ENCODE results near the gene PCNX3.

The PCNX3 gene

DNA sequence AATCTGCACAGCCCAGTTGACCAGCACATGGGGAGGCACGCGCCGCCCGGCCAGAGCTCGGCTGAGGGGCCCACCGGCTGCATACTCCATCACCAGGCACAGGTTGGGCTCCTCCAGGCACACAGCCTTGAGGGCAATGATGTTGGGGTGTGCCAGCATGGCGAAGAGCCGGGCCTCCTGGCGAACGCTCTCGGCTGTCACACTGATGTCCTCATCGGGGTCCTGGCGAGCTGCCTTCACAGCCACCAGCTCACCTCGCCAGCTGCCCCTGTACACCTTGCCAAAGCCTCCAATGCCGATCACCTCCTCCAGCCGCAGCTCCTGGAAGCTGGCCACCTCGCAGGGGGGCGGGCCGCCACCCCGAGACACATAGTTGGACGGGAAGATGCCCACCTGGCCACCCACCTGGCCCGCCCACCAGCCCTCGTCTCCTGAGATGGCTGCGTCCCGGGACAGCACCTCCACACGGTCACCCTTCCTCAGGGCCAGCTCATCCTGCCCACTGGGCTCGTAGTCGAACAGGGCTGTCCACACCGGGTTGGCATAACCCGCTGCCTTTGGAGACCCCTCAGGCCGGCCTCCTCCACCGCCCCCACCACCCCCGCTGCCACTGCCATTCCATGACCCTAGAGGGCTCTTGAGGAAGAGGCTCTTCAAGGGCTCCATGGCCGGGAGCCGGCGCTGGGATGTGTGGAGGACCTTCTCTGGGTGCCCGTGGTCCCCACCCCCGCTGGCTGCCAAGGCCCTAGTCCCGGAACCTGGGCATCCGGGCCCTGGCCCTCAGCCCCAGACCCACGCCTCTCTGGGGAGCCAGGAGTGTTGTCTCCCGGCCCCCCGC lies 2.3 kb upstream of the PCNX3 start:
- DNase-seq: no peak
- H3K9me3 ChIP-seq (ENCODE audit: severe bottlenecking): no peaks in the 10 kb centered on the region
- H3K27ac ChIP-seq: peak overlapping the region; percentile 69
- no peaks in the 10 kb centered on the region for H3K27me3 ChIP-seq (ENCODE audit: insufficient read depth, low read depth, severe bottlenecking)
- TF ChIP-seq, protein P1, sequence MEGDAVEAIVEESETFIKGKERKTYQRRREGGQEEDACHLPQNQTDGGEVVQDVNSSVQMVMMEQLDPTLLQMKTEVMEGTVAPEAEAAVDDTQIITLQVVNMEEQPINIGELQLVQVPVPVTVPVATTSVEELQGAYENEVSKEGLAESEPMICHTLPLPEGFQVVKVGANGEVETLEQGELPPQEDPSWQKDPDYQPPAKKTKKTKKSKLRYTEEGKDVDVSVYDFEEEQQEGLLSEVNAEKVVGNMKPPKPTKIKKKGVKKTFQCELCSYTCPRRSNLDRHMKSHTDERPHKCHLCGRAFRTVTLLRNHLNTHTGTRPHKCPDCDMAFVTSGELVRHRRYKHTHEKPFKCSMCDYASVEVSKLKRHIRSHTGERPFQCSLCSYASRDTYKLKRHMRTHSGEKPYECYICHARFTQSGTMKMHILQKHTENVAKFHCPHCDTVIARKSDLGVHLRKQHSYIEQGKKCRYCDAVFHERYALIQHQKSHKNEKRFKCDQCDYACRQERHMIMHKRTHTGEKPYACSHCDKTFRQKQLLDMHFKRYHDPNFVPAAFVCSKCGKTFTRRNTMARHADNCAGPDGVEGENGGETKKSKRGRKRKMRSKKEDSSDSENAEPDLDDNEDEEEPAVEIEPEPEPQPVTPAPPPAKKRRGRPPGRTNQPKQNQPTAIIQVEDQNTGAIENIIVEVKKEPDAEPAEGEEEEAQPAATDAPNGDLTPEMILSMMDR (IDR thresholded peaks at IDR 0.05; ENCODE audit: low read depth, low read length): no peak
- H3K4me3 ChIP-seq (ENCODE audit: low read depth, low read length): peak overlapping the region; percentile 54
- peaks cover 46% of the 10 kb centered on the region for H3K36me3 ChIP-seq

DNA sequence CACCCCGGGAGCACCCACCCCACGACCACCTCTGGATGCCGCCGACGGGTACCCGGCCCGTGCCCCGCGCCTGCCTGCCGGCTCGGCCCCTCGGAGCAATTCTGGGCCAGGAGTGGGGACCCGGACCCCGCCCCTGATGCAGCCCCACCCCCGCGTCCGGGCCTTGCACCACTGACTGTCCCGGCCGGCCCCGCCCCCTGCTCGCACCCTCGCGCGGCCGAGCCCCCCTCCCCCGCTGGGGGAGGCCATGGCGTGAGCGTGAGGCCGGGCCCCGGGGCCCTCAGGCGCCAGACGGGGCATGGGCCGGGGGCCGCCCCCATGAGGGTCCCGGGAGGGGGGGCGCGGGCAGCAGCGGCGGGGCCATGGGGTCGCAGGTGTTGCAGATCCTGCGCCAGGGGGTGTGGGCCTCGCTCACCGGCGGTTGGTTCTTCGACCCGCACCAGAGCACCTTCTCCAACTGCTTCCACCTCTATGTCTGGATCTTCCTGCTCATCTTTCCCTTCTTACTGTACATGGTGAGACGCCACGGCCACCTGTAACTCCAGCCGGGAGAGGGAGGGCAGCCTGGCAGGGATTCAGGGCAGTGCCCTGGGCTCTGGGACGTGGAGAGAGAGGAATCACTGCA lies 486 bp downstream of the PCNX3 start:
- peak; percentile 69 for DNase-seq
- H3K36me3 ChIP-seq: peaks cover 58% of the 10 kb centered on the region
- TF ChIP-seq, protein P1 (IDR thresholded peaks at IDR 0.05; ENCODE audit: low read depth, low read length): no peak

DNA sequence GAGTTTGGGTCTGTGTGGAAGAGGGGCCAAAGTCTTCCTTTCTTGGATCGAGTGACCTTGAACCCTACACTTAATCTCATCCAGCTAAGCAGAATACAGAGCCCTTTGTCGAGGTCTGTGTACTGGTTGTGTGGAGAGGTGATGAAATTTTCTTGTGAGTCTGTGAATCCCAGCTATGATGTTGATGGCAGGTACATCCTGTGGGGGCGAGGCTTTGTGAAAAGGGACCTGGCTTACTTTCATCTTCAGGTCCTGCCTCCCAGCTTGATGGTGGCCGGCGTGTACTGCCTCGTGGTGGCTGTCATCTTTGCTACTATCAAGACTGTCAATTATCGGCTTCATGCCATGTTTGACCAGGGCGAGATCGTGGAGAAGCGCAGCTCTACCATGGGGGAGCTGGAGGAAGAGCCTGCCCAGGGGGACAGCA lies 1.0 kb downstream of the PCNX3 start:
- peak overlapping the region; percentile 71 for H3K4me3 ChIP-seq (ENCODE audit: low read depth, low read length)
- no peak for DNase-seq
- peaks cover 63% of the 10 kb centered on the region for H3K36me3 ChIP-seq
- no peaks in the 10 kb centered on the region for H3K9me3 ChIP-seq (ENCODE audit: severe bottlenecking)
- peak overlapping the region; percentile 86 for H3K27ac ChIP-seq
- TF ChIP-seq, protein P1 (IDR thresholded peaks at IDR 0.05; ENCODE audit: low read depth, low read length): no peak
- H3K27me3 ChIP-seq (ENCODE audit: insufficient read depth, low read depth, severe bottlenecking): no peaks in the 10 kb centered on the region

More for the DNA sequence above, 486 bp downstream of the PCNX3 start:
- peak overlapping the region; percentile 71 for H3K4me3 ChIP-seq (ENCODE audit: low read depth, low read length)
- H3K9me3 ChIP-seq (ENCODE audit: severe bottlenecking): no peaks in the 10 kb centered on the region
- H3K27me3 ChIP-seq (ENCODE audit: insufficient read depth, low read depth, severe bottlenecking): no peaks in the 10 kb centered on the region
- H3K27ac ChIP-seq: peak overlapping the region; percentile 86

DNA sequence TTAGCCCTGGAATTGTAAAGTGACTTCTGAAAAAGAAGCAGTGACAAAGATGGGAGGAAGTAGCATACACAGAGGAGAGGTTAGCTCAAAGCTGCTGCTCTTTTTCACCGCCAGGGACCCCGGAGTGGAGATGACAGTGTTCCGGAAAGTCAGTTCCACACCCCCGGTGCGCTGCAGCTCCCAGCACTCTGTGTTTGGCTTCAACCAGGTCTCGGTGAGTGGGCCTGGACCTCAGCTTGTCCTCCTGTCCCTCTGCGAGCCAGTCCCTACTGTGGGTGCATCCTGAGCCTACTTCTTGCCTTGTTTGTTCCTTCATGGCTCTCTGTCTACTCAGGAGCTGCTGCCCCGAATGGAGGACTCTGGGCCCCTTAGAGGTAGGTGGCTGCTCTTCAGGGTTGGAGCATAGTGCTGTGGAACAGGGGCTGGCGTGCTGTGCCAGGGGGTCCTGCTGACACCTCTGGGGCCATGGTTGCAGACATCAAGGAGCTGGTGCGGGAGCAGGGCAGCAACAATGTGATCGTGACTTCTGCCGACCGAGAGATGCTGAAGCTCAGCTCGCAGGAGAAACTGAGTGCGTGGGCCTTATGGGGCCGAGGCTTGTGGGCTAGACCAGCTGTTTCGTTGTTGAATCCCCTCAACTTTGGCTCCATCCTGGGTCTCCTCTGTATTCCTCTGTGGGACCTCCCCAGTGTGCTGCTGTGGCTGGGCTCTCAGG lies 1.7 kb downstream of the PCNX3 start:
- Histone ChIP-seq H3K4me3 (ENCODE audit: low read depth, low read length) (no peak overlapping the region), H3K27ac (no peak overlapping the region), H3K27me3 (ENCODE audit: insufficient read depth, low read depth, severe bottlenecking) (no peaks in the 10 kb centered on the region), H3K9me3 (ENCODE audit: severe bottlenecking) (no peaks in the 10 kb centered on the region), H3K36me3 (peaks cover 58% of the 10 kb centered on the region)
- no peak for DNase-seq
- TF ChIP-seq, protein P1 (IDR thresholded peaks at IDR 0.05; ENCODE audit: low read depth, low read length): no peak

DNA sequence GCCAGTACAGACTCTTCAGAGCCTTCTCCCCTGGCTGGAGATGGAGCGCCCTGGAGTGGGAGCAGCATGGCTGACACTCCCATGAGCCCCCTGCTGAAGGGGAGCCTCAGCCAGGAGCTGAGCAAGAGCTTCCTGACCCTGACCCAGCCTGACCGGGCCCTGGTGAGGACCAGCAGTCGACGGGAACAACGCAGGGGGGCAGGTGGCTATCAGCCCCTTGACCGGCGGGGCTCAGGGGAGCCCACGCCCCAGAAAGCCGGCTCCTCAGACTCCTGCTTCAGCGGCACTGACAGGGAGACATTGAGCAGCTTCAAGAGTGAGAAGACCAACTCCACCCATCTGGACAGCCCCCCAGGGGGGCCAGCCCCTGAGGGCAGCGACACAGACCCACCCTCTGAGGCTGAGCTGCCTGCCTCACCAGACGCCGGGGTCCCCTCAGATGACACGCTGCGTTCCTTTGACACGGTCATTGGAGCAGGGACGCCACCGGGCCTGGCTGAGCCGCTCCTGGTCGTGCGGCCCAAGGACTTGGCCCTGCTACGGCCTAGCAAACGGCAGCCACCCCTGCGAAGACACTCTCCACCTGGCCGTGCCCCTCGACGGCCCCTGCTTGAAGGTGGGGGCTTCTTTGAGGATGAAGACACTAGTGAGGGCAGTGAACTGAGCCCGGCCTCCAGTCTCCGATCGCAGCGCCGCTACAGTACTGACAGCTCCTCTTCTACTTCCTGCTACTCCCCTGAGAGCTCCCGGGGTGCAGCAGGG lies 2.6 kb downstream of the PCNX3 start:
- TF ChIP-seq, protein P1 (IDR thresholded peaks at IDR 0.05; ENCODE audit: low read depth, low read length): no peak
- Histone ChIP-seq H3K27me3 (ENCODE audit: insufficient read depth, low read depth, severe bottlenecking) (no peaks in the 10 kb centered on the region), H3K27ac (no peak overlapping the region), H3K9me3 (ENCODE audit: severe bottlenecking) (no peaks in the 10 kb centered on the region), H3K4me3 (ENCODE audit: low read depth, low read length) (no peak overlapping the region), H3K36me3 (peaks cover 55% of the 10 kb centered on the region)
- no peak for DNase-seq

Data from WERI-Rb-1 (cell line).